HUDEP-2 (cell line): ENCODE measurements around the gene NPHP1.
"Not testable (repeated sequence)": the region's sequence is repeated elsewhere in the genome, so short reads cannot be mapped to it uniquely, and the experiment has no call there.

Source experiments
- DNase-seq, 76 experiments: peaks; one replicate each; lab custom pipeline; 2025; ENCODE audit not compliant: unreplicated experiment in 76 of 76; lab: John Stamatoyannopoulos, UW

NPHP1 gene

GRCh38 chr2:110105183-110105582, 99.6 kb downstream of the NPHP1 start:
- DNase-seq, result no peak

DNA sequence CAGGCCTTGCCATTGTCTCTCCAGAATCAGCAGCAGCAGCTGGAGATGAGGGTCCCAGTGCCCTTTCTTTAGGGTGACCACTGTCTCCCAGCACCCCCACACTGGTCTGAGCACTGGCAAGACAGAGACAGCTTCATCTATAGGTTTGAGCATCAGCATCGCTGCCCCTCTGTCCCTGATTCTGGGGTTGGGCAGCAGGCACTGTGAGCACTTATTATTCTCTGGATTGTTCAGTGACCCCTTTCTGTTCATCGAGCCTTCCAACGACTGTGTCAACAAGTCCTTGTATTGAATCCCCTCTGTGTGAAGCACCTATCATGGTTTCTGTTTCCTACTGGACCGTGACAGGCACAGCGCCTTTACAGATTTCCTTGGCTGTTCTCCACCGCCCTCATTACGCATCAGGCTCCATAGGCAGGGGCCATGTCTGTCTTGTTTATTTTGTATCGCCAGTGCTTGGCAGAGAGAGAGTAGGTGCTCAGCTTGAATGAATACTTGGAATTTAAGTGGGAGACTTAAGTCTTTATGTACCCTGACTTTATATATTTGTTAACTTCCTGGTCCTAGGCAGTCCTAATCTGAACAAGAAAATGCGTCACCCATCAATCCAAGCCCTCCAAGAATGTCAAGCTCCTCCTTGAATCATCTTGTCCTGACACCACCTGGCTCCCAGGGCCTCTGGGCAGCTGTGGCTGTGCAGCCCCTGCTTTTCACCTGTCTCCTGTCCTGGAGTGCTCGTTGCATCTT, 100.6 kb downstream of the NPHP1 start:
- no peak for DNase-seq

- no peak for DNase-seq
Observed at GRCh38 chr2:110103061-110103961, 101.5 kb downstream of the NPHP1 start.

DNA sequence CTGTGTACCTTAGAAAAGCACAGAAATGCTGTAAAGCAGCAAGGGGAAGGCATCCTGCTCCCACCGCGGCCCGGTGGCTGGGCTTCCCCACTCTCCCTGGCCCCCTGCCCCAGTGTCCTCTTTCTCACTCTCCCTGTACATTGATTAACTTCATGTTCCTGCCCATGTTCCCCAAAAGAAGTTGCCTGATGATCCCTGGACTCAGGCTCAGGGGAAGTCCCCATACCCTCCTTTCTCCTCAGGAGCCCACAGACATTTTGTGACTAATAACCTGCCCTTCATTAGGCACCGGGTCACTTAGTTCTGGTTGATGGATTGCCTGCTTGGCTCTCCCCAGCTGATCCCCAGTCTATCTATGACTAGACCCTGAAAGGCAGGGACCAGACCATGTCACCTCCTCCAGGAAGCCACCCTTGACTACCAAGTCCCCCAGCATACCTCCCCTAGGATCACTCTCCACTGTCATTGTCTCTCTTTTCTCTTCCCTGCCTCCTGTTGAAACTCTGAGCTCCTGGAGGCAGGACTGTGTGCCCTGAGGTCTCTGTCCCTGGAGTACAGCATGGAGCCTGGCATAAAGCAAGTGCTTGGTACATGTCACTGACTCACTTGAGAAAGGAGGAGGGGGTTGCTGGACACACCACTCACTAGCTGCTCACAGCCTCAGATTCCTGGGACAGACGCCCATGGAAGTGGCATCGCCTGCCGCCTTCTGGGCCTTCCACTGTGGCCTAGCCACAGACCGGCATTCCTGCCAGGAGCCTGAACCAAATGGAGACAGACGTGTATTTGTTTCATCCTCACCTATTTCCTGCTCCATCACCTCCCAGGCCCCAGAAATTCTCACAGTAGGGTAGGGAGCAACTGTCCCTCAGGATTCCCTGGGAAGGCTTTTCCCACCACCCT, 102.7 kb downstream of the NPHP1 start:
- DNase-seq, result no peak

GRCh38 chr2:110101280-110101844, 103.5 kb downstream of the NPHP1 start:
- DNase-seq, result peak in 23 of 76 experiments; percentile 1 to 44 (median 11)

DNA sequence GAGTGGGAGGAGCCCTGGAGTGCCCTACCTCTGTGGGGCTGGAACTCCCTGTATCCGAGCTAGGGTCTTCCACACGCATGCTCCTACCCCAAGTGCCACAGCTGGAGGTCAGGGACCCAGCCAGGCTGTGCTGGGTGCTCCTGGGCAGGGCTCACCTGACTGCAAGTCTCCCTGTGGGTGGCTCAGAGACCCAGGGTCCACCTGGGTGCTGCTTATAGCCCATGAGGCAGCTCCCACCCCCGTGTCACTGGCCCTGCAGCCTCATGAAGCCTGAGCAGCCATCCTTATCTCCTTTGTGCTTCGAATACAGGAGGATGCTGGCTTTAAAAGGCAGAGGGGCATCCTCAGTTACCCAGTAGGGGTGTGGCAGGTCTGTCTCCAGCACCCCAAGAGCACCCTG, 103.9 kb downstream of the NPHP1 start:
- DNase-seq, result not testable (repeated sequence)

DNA sequence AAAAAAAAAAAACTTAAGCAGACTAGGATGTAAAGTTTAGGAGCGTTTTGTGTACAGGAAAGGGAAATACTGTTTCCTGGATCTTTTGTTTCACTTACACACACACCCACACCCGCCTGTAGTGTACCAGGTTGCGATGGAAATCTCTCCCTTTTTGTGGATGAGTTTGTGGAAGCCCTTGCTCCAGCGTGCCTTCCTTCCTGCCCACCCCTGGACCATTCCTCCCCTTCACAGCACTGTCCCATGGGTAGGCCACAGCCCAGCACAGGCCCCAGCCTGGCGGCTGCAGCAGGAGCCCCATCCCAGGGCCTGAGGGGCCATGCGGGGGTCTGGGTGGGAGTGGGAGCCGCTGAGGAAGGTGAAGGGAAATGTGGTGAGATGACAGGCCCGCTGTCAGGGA, 104.3 kb downstream of the NPHP1 start:
- no peak for DNase-seq

- no peak for DNase-seq
Observed at GRCh38 chr2:110099471-110100225, 105.2 kb downstream of the NPHP1 start.

DNA sequence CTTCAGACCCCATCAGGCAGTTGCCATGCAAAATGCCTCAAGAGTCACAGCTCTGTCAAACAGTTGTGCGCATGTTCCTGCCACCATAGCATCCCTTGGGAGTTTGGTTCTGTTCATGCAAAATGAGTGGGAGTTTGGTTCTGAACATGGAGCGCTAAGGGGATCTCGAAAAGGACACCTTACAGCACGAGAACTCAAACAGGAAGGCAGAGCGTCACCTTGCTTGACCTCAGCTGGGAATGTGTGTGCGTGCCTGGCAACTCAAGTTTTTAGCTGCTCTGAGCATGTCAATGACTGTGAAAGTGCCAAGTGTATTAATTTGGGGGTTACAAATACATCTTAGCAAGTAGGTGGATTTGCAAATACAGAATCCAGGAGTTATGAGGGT, 105.8 kb downstream of the NPHP1 start:
- DNase-seq, result no peak

DNA sequence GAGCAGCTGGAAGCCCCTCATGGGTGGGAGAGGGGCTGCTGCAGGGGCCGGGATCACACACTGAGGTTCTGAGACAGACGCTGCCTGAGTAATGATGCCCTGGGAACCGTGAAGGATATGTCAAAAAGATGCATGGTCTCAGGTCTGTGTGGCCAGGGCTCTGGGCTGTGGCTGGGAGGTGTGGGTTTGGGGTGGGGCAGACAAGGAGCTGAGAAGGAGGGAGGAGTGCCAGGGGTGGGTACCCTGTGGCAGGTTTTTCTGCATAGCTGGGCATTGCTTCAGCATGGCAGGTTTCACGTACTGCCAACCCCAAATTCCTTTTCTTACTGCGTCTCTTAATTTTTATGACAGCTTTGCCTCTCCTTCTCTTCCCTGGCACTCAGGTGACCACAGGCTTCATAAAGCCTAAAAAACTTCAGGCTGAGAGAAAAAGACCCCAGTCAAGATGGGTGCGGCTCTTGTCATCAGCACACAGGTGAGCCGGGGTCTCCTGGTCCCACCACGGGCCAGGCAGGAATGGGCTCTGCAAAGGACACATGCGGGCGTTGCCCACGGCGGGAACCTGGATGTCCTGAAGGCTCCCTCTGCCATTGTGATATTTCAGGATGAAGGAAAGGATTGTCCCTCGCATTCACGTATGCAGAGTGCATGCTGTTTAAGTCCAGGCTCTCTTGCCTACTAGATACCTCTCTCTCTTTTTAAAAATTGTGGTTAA, 107.2 kb downstream of the NPHP1 start:
- DNase-seq, result no peak

GRCh38 chr2:110095994-110096633, 108.7 kb downstream of the NPHP1 start:
- no peak for DNase-seq

- DNase-seq, result not testable (repeated sequence)
Observed at GRCh38 chr2:110094884-110095534, 109.8 kb downstream of the NPHP1 start.

GRCh38 chr2:110093924-110094323, 110.9 kb downstream of the NPHP1 start:
- not testable (repeated sequence) for DNase-seq

GRCh38 chr2:110090164-110090563, 114.6 kb downstream of the NPHP1 start:
- DNase-seq, result not testable (repeated sequence)

DNA sequence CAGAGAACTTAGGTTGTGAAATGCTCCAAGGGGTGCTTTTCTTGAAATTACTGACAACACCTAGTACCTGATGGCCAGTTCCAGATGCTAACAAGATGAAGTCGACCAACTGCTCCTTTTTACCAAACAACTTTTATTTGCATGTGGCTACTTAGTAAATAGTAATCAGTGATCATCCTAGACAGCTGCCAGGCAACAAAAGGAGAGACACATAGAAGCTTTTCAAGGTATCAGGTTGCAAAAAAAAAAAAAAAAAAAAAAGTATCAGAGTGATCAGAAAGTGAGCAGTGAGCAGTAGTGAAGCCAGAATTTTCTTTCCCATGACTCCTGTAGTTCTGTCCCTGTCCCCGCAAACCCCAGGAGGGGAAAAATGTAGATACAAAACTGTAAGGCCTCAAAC, 121.1 kb downstream of the NPHP1 start:
- not testable (repeated sequence) for DNase-seq

- DNase-seq, result not testable (repeated sequence)
Observed at GRCh38 chr2:110083162-110083561, 121.7 kb downstream of the NPHP1 start.

GRCh38 chr2:110078104-110078503, 126.7 kb downstream of the NPHP1 start:
- DNase-seq, result not testable (repeated sequence)

DNA sequence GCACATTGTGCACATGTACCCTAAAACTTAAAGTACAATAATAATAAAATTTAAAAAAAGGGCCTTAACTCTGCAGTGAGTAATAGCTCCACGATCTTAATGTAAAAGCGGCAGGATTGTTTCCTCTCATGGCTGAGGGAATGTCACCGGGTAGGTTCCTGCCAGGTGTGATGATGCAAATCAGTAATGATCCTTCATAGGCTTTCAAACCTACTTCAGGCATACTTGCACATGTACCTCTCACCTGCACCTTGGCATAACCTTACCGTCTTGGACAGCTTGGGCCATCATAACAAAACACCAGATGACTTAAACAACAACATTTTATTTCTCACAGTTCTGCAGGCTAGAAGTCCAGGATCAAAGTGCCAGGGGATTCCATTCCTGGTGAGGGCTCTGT, 128.9 kb downstream of the NPHP1 start:
- DNase-seq, result not testable (repeated sequence)
